ENCODE results near the gene JUN. TPM values are rescaled to one million over a fixed set of nuclear protein-coding genes. Genes with fewer than 3 reads are reported as not detected.
A peak's percentile ranks its signal among the peaks of the same experiment; 100 is the strongest.
"Not testable (repeated sequence)": the region's sequence is repeated elsewhere in the genome, so short reads cannot be mapped to it uniquely, and the experiment has no call there.

Gene JUN
- total RNA-seq, 1 donor from 2014 or later: 90.0 TPM

DNA sequence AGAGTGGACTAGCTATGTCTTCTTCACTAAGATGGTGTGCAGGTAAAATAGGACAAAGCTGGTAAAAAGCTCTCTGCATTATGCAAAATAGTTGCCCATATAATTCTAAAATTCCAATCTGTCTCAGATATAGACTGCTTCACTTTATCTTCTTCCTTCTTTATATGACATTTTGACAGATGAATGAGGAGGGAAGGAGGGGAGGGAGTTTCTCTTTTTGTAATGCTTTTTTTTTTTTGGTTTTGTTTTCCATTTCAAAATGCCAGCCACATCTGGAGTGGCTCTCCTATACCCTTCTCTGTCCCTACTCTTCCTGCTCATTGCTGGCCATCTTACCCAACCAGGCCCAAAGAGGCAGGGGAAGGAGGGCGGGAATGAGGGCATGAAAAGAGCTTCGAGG lies 24.2 kb upstream of the JUN start:
- no peak for FAIRE-seq

DNA sequence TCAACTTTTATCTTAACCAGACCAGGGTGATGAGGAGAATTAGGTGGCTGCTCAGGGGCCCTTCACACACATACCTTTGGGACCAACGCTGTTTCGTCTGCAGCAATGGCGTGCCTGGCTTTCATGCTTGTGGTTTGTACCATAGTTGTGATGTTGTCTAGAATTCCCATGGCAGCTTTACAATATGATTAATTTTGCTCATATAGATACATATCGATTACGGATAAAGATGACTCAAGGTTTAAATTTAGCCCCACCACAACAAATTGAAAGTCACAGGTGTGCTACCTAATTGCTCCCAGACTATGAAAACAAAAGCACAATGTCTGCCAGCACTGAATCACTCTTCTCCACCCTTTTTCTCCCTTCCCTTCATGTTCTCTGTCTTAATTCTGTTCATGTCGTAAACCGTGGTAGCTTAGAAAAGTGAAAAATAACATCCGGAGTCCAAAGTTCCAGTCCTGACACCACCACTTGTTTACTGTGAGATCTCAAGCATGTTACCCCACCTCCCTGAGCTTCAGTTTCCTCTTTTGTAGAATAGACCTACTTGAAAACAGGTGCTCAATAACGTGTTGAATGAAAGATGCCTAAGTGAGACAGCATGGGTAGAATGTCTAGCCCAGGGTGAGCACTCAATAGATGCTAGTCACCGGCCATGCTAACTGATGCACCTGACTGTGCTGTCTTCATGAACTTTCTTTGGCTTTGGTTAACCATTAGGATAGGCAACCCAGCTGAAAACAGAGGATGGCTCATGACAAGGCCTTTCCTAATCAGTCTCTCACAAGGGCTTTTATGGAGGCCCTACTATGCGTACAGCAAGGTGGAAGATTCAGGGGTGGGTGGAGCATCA lies 22.1 kb upstream of the JUN start:
- TF ChIP-seq, protein P1, sequence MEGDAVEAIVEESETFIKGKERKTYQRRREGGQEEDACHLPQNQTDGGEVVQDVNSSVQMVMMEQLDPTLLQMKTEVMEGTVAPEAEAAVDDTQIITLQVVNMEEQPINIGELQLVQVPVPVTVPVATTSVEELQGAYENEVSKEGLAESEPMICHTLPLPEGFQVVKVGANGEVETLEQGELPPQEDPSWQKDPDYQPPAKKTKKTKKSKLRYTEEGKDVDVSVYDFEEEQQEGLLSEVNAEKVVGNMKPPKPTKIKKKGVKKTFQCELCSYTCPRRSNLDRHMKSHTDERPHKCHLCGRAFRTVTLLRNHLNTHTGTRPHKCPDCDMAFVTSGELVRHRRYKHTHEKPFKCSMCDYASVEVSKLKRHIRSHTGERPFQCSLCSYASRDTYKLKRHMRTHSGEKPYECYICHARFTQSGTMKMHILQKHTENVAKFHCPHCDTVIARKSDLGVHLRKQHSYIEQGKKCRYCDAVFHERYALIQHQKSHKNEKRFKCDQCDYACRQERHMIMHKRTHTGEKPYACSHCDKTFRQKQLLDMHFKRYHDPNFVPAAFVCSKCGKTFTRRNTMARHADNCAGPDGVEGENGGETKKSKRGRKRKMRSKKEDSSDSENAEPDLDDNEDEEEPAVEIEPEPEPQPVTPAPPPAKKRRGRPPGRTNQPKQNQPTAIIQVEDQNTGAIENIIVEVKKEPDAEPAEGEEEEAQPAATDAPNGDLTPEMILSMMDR (IDR thresholded peaks at IDR 0.05; ENCODE audit: insufficient read depth, low read length, severe bottlenecking): no peak
- FAIRE-seq (peak; percentile 43), DNase-seq (ENCODE audit: low read depth) (no peak)
- H3K4me3 ChIP-seq (ENCODE audit: low read depth, low read length): no peak overlapping the region
- H3K27me3 ChIP-seq (ENCODE audit: control insufficient read depth, insufficient read depth, low read length): no peaks in the 10 kb centered on the region
- no peaks in the 10 kb centered on the region for H3K36me3 ChIP-seq (ENCODE audit: control insufficient read depth, insufficient read depth, low read length)

More for the DNA sequence above, 24.2 kb upstream of the JUN start:
- DNase-seq (ENCODE audit: low read depth): no peak
- TF ChIP-seq, protein P1 (IDR thresholded peaks at IDR 0.05; ENCODE audit: insufficient read depth, low read length, severe bottlenecking): no peak
- Histone ChIP-seq H3K36me3 (ENCODE audit: control insufficient read depth, insufficient read depth, low read length) (no peaks in the 10 kb centered on the region), H3K4me3 (ENCODE audit: low read depth, low read length) (no peak overlapping the region), H3K27me3 (ENCODE audit: control insufficient read depth, insufficient read depth, low read length) (no peaks in the 10 kb centered on the region)

DNA sequence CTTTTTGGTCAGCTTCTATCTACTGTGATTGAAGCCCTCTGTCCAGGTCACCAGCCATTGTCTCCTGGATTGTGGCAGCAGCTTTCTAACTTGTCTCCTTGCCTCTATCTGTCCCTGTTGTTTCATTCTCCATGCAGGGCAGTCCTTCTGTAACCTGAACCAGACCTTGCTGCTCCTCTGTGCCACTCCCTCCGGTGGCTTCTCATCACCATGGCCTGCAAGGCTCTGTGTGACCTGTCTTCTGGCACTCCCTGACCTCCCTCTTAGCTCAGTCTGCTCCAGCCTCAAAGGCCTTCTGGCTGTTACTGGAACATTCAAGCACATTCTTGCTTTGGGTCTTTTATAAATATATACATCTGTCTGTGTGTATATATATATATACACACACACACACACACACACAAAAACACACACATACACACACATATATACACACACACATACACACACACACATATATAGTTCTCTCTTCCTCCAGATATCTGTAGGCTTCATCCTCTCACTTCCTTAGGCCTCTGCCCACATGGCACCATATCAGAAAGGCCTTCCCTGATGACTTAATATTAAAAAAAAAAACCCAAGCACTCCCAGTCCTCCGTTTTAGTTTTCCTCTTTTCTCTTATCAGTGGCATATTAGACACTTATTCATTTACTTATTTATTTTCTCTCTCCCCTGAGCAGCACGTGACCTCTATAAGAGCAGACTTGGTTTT lies 21.2 kb upstream of the JUN start:
- H3K27me3 ChIP-seq (ENCODE audit: control insufficient read depth, insufficient read depth, low read length): no peaks in the 10 kb centered on the region
- TF ChIP-seq, protein P1 (IDR thresholded peaks at IDR 0.05; ENCODE audit: insufficient read depth, low read length, severe bottlenecking): no peak
- DNase-seq (ENCODE audit: low read depth) (no peak), FAIRE-seq (no peak)
- no peaks in the 10 kb centered on the region for H3K36me3 ChIP-seq (ENCODE audit: control insufficient read depth, insufficient read depth, low read length)
- no peak overlapping the region for H3K4me3 ChIP-seq (ENCODE audit: low read depth, low read length)

DNA sequence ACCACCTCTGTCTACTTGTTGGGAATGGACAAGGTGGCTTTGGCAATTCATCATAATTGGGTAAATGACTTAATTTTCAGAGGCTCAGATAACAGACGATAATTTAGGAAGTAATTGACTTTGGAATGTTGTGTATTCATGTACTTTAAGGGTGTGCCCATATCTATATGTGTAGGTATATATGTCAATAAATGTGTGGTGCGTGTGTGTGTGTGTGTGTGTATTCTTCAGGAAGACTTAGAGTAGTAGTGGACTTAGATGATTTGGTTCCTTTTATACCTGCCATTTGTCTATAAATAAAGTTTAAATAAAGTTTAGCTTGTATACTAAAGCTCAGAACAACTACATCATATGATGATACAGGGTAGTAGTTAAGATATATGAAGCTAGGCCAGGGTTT lies 20.0 kb upstream of the JUN start:
- DNase-seq (ENCODE audit: low read depth) (no peak), FAIRE-seq (no peak)
- TF ChIP-seq, protein P1 (IDR thresholded peaks at IDR 0.05; ENCODE audit: insufficient read depth, low read length, severe bottlenecking): no peak
- Histone ChIP-seq H3K27me3 (ENCODE audit: control insufficient read depth, insufficient read depth, low read length) (no peaks in the 10 kb centered on the region), H3K36me3 (ENCODE audit: control insufficient read depth, insufficient read depth, low read length) (no peaks in the 10 kb centered on the region), H3K4me3 (ENCODE audit: low read depth, low read length) (no peak overlapping the region)

DNA sequence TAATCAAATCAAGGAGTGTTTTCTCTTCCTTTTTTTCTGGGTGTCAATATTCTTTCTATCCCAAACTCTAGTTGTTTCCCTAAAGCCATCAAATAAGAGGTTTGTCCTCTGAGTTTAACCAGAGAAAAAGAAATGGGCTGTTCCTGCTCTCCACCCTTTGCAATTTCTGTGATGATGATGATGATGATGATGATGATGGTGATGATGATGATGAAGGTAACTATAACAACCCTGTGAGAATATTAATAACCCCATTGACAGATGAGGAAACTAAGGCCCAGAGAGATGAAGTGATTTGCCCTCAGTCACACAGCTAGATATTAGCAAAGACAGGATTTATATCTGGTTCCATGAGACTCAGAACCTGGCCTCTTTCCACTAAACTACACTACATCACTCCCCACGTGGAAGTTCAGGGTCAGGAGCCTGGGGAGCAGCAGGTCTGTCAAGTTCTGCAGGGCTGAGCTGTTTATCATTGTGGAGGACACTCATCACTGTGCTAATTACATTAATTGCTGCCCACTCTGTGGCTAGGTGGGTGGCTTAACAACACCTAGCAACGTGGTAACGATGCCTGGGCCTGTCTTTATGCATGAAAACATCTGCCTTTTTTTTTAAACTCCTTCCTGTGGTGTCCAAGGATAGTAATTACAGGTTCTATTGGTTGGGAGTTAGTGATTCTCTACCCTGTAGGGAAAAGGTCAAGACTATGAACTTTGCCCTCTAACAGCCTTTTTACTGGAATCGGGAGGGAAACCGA lies 19.0 kb upstream of the JUN start:
- TF ChIP-seq, protein P1 (IDR thresholded peaks at IDR 0.05; ENCODE audit: insufficient read depth, low read length, severe bottlenecking): no peak
- H3K36me3 ChIP-seq (ENCODE audit: control insufficient read depth, insufficient read depth, low read length): no peaks in the 10 kb centered on the region
- no peak overlapping the region for H3K4me3 ChIP-seq (ENCODE audit: low read depth, low read length)
- DNase-seq (ENCODE audit: low read depth): peak; percentile 60
- peak; percentile 18 for FAIRE-seq
- no peaks in the 10 kb centered on the region for H3K27me3 ChIP-seq (ENCODE audit: control insufficient read depth, insufficient read depth, low read length)

DNA sequence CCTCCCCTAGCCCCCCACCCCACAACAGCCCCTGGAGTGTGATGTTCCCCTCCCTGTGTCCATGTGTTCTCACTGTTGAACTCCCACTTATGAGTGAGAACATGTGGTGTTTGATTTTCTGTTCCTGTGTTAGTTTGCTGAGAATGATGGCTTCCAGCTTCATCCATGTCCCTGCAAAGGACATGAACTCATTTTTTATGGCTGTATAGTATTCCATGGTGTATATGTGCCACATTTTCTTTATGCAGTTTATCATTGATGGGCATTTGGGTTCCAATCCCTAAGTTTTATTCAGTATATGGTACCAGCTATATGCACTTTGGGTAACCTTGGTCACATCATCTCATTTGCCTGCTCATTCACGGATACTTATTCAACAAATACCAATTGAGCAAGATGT lies 17.4 kb upstream of the JUN start:
- DNase-seq (ENCODE audit: low read depth); FAIRE-seq; H3K27me3 ChIP-seq (ENCODE audit: control insufficient read depth, insufficient read depth, low read length); H3K36me3 ChIP-seq (ENCODE audit: control insufficient read depth, insufficient read depth, low read length); H3K4me3 ChIP-seq (ENCODE audit: low read depth, low read length): not testable (repeated sequence)

All from bronchial epithelial cell (primary cell).